HepG2 (cell line): ENCODE measurements around the gene MAFF. TPM values are rescaled to one million over a fixed set of nuclear protein-coding genes. Genes with fewer than 3 reads are reported as not detected.
A peak's percentile ranks its signal among the peaks of the same experiment; 100 is the strongest.

Experiments used
- BHLHE40 ChIP-seq: IDR thresholded peaks from 2 replicates; pipeline ENCODE4 v1.6.1; 2011; ENCODE audit warnings: low read length, improper control_type of control experiment
- GMEB1 ChIP-seq: sonication (generic); formaldehyde crosslinking; IDR thresholded peaks from 2 replicates; pipeline ENCODE4 v1.5.1; 2020; ENCODE audit warnings: missing genetic modification reagents, mild to moderate bottlenecking, borderline replicate concordance
- GPN1 ChIP-seq: sonication (generic); formaldehyde crosslinking; IDR thresholded peaks from 2 replicates; pipeline ENCODE4 v1.5.1; 2020; ENCODE audit warnings: missing genetic modification reagents, borderline replicate concordance
- MEIS2 ChIP-seq: sonication (generic); formaldehyde crosslinking; IDR thresholded peaks from 2 replicates; pipeline ENCODE4 v1.9.0; 2021; ENCODE audit warnings: mild to moderate bottlenecking, missing genetic modification reagents
- MZF1 ChIP-seq: sonication (generic); formaldehyde crosslinking; IDR thresholded peaks from 2 replicates; pipeline ENCODE4 v1.8.1; 2023; ENCODE audit warnings: mild to moderate bottlenecking, missing genetic modification reagents, borderline replicate concordance
- NAIF1 ChIP-seq: sonication (generic); formaldehyde crosslinking; IDR thresholded peaks from 2 replicates; pipeline ENCODE4 v1.5.0; 2020; ENCODE audit warnings: mild to moderate bottlenecking, missing genetic modification reagents, borderline replicate concordance
- NFKB2 ChIP-seq: sonication (generic); formaldehyde crosslinking; IDR thresholded peaks from 2 replicates; pipeline ENCODE4 v1.4.0; 2020; ENCODE audit warnings: missing genetic modification reagents, borderline replicate concordance
- NRL ChIP-seq: sonication (generic); formaldehyde crosslinking; IDR thresholded peaks from 2 replicates; pipeline ENCODE4 v1.5.0; 2020; ENCODE audit warnings: missing genetic modification reagents, mild to moderate bottlenecking, moderate library complexity, borderline replicate concordance
- POGZ ChIP-seq: sonication (generic); formaldehyde crosslinking; IDR thresholded peaks from 2 replicates; pipeline ENCODE4 v1.4.0; 2020; ENCODE audit warnings: mild to moderate bottlenecking, missing genetic modification reagents
- RELA ChIP-seq: sonication (generic); formaldehyde crosslinking; IDR thresholded peaks from 2 replicates; pipeline ENCODE4 v1.4.0; 2020; ENCODE audit warnings: missing genetic modification reagents
- RNF2 ChIP-seq: fragments of 450-650 bp; conservative IDR thresholded peaks from 2 replicates; pipeline ENCODE4 v1.6.1; 2016; ENCODE audit warnings: low read depth
- RNF219 ChIP-seq: sonication (generic); formaldehyde crosslinking; IDR thresholded peaks from 2 replicates; pipeline ENCODE4 v1.5.0; 2020; ENCODE audit warnings: mild to moderate bottlenecking, missing genetic modification reagents
- RXRB ChIP-seq: IDR thresholded peaks from 2 replicates; pipeline ENCODE4 v1.6.1; 2016; ENCODE audit warnings: borderline replicate concordance, missing genetic modification reagents, missing compliant biosample characterization
- SMAD9 ChIP-seq: sonication (generic); formaldehyde crosslinking; IDR thresholded peaks from 2 replicates; pipeline ENCODE4 v1.5.1; 2020; ENCODE audit warnings: mild to moderate bottlenecking, missing genetic modification reagents
- TAF15 ChIP-seq: fragments of 200-400 bp; formaldehyde crosslinking; IDR thresholded peaks from one replicate; pipeline ENCODE4 v1.6.1; 2018; ENCODE audit warnings: mild to moderate bottlenecking, low read depth, low read length; ENCODE audit not compliant: poor library complexity, severe bottlenecking
- TBX3 ChIP-seq: fragments of 450-650 bp; IDR thresholded peaks from 2 replicates; pipeline ENCODE4 v1.6.1; 2017; ENCODE audit warnings: antibody characterized with exemption, mild to moderate bottlenecking, inconsistent platforms, borderline replicate concordance
- THAP7 ChIP-seq: sonication (generic); formaldehyde crosslinking; IDR thresholded peaks from 2 replicates; pipeline ENCODE4 v1.8.1; 2023; ENCODE audit warnings: mild to moderate bottlenecking, missing genetic modification reagents
- ZFP91 ChIP-seq: sonication (generic); formaldehyde crosslinking; IDR thresholded peaks from 2 replicates; pipeline ENCODE4 v1.9.0; 2022; ENCODE audit warnings: missing genetic modification reagents, mild to moderate bottlenecking, borderline replicate concordance
- ZMYM2 ChIP-seq: sonication (generic); formaldehyde crosslinking; IDR thresholded peaks from 2 replicates; pipeline ENCODE4 v1.8.0; 2022; ENCODE audit warnings: mild to moderate bottlenecking, missing genetic modification reagents
- ZNF503 ChIP-seq: sonication (generic); formaldehyde crosslinking; IDR thresholded peaks from 2 replicates; pipeline ENCODE4 v1.4.0; 2020; ENCODE audit warnings: missing genetic modification reagents
- ZNF563 ChIP-seq: sonication (generic); formaldehyde crosslinking; IDR thresholded peaks from 2 replicates; pipeline ENCODE4 v1.8.0; 2022; ENCODE audit warnings: mild to moderate bottlenecking, moderate library complexity, missing genetic modification reagents
- ZNF570 ChIP-seq: sonication (generic); formaldehyde crosslinking; IDR thresholded peaks from 2 replicates; pipeline ENCODE4 v1.4.0; 2020; ENCODE audit warnings: mild to moderate bottlenecking, missing genetic modification reagents, borderline replicate concordance
- polyA plus RNA-seq, 8 experiments: library from polyadenylated mRNA; depleted of rRNA in 3 of 8; stranded (reverse) in 7 of 8; unstranded in 1 of 8; fragments of >200 nt; fragmentation: Illumina TruSeq in 4 of 8; extraction: Trizol in 4 of 8; gene quantifications; 2 replicates each; pipeline versions ENCODE4 v1.2.1 to v1.2.3, GENCODE V29; 2011 to 2016; ENCODE audit warnings: low read depth in 4 of 8, missing spikeins in 1 of 8, mixed read lengths in 1 of 8; ENCODE audit not compliant: insufficient read depth in 1 of 8
- total RNA-seq, 5 experiments: library from RNA; depleted of rRNA; stranded (reverse); fragments of >200 nt; fragmentation: Illumina TruSeq; extraction: Trizol; gene quantifications; 2 replicates each; pipeline ENCODE4 v1.2.3, GENCODE V29; 2016; ENCODE audit warnings: low read depth in 1 of 5

Gene MAFF
- total and polyA plus RNA-seq, 2 of the 13 experiments (the other 11 are each of a cell fraction or from before 2014, with no cell fraction given), result 5.4 to 14.3 TPM

- TF ChIP-seq TAF15, result no peak
- TF ChIP-seq NAIF1 (CRISPR knock-in tag), result no peak
- no peak for TF ChIP-seq MEIS2 (CRISPR knock-in tag)
- TF ChIP-seq GPN1, result no peak
- 0 out of 2 replicates have a peak, but pooled peaks have one; percentile 64 for TF ChIP-seq NRL (CRISPR knock-in tag)
- 0 out of 2 replicates have a peak, but pooled peaks have one; percentile 10 for TF ChIP-seq RXRB
- TF ChIP-seq THAP7, result no peak
- no peak for TF ChIP-seq ZMYM2
- TF ChIP-seq POGZ (CRISPR knock-in tag), result no peak
- no peak for TF ChIP-seq GMEB1 (CRISPR knock-in tag)
- no peak for TF ChIP-seq SMAD9
- TF ChIP-seq ZNF570, result no peak
- TF ChIP-seq BHLHE40, result no peak
- no peak for TF ChIP-seq TBX3
- no peak for TF ChIP-seq RNF2
- no peak for TF ChIP-seq NFKB2 (CRISPR knock-in tag)
- no peak for TF ChIP-seq RNF219
- TF ChIP-seq ZNF503, result no peak
- TF ChIP-seq MZF1 (CRISPR knock-in tag), result no peak
- no peak for TF ChIP-seq ZNF563 (CRISPR knock-in tag)
- peak; percentile 59 for TF ChIP-seq ZFP91
- TF ChIP-seq RELA (CRISPR knock-in tag), result no peak
Measured at GRCh38 chr22:38180841-38181452, 20.8 kb upstream of the MAFF start (continued).
